ENCODE measurements around the gene GABRP. TPM values are rescaled to one million over a fixed set of nuclear protein-coding genes. Genes with fewer than 3 reads are reported as not detected.

Gene GABRP
- total and polyA plus RNA-seq, 3 experiments from 2014 or later: not detected

GRCh38 chr5:170745481-170746071 is 37.9 kb upstream of the GABRP start:
- H3K27me3 Mint-ChIP-seq: peaks cover 20 to 48% of the 10 kb centered on the region in 2 donors

GRCh38 chr5:170746075-170746960 is 37.2 kb upstream of the GABRP start:
- Mint-ChIP-seq H3K27me3 (peaks cover 20 to 48% of the 10 kb centered on the region in 2 donors), H3K4me1 (peaks cover 0 to 7% (median 4%) of the 10 kb centered on the region in 3 donors), H3K9me3 (no peaks in the 10 kb centered on the region), H3K27ac (no peak overlapping the region), H3K4me3 (no peak overlapping the region), H3K36me3 (no peaks in the 10 kb centered on the region)
- H3K27ac ChIP-seq (ENCODE audit: low read depth, low read length): no peak overlapping the region
- POLR2A ChIA-PET: no interaction called here
- no peaks in the 10 kb centered on the region for H3K9me3 ChIP-seq (ENCODE audit: low read length)
- H3K36me3 ChIP-seq (ENCODE audit: insufficient read depth, low read length): no peaks in the 10 kb centered on the region
- no peaks in the 10 kb centered on the region for H3K27me3 ChIP-seq (ENCODE audit: insufficient read depth, low read length, poor library complexity, severe bottlenecking)
- DNase-seq: no peak
- CTCF ChIA-PET: no interaction called here
- no peaks in the 10 kb centered on the region for H3K4me1 ChIP-seq (ENCODE audit: insufficient read depth, low read length)
- no peak overlapping the region for H3K4me3 ChIP-seq (ENCODE audit: low read length)

More at GRCh38 chr5:170745481-170746071, 37.9 kb upstream of the GABRP start:
- Mint-ChIP-seq H3K27ac (no peak overlapping the region), H3K4me3 (no peak overlapping the region), H3K36me3 (no peaks in the 10 kb centered on the region), H3K4me1 (peaks cover 0 to 7% (median 4%) of the 10 kb centered on the region in 3 donors), H3K9me3 (no peaks in the 10 kb centered on the region)
- ChIA-PET CTCF (no interaction called here), POLR2A (interaction anchor here (0.5 kb wide), 1 partner anchor 1120 kb away, joined by 4 read pairs; no protein-coding TSS in a partner anchor)
- no peak overlapping the region for H3K27ac ChIP-seq (ENCODE audit: low read depth, low read length)
- H3K4me1 ChIP-seq (ENCODE audit: insufficient read depth, low read length): no peaks in the 10 kb centered on the region
- no peak overlapping the region for H3K4me3 ChIP-seq (ENCODE audit: low read length)
- no peaks in the 10 kb centered on the region for H3K9me3 ChIP-seq (ENCODE audit: low read length)
- no peaks in the 10 kb centered on the region for H3K36me3 ChIP-seq (ENCODE audit: insufficient read depth, low read length)
- DNase-seq: no peak
- no peaks in the 10 kb centered on the region for H3K27me3 ChIP-seq (ENCODE audit: insufficient read depth, low read length, poor library complexity, severe bottlenecking)

- no peaks in the 10 kb centered on the region for H3K27me3 ChIP-seq (ENCODE audit: insufficient read depth, low read length, poor library complexity, severe bottlenecking)
- DNase-seq: no peak
- no peaks in the 10 kb centered on the region for H3K9me3 ChIP-seq (ENCODE audit: low read length)
- no peaks in the 10 kb centered on the region for H3K36me3 ChIP-seq (ENCODE audit: insufficient read depth, low read length)
- H3K36me3 Mint-ChIP-seq: no peaks in the 10 kb centered on the region
- no peaks in the 10 kb centered on the region for H3K4me1 ChIP-seq (ENCODE audit: insufficient read depth, low read length)
- CTCF ChIA-PET: no interaction called here
- POLR2A ChIA-PET: no interaction called here
- H3K27me3 Mint-ChIP-seq: peaks cover 20 to 48% of the 10 kb centered on the region in 2 donors
- peaks cover 0 to 7% (median 4%) of the 10 kb centered on the region in 3 donors for H3K4me1 Mint-ChIP-seq
- no peak overlapping the region for H3K4me3 ChIP-seq (ENCODE audit: low read length)
- H3K27ac ChIP-seq (ENCODE audit: low read depth, low read length): no peak overlapping the region
- H3K9me3 Mint-ChIP-seq: no peaks in the 10 kb centered on the region
- no peak overlapping the region for H3K4me3 Mint-ChIP-seq
- no peak overlapping the region for H3K27ac Mint-ChIP-seq
Measured at GRCh38 chr5:170746961-170747340, 36.6 kb upstream of the GABRP start.

- H3K9me3 ChIP-seq (ENCODE audit: low read length): no peaks in the 10 kb centered on the region
- Mint-ChIP-seq H3K9me3 (no peaks in the 10 kb centered on the region), H3K36me3 (no peaks in the 10 kb centered on the region), H3K27ac (no peak overlapping the region), H3K4me1 (peaks cover 0 to 7% (median 4%) of the 10 kb centered on the region in 3 donors), H3K4me3 (no peak overlapping the region), H3K27me3 (peaks cover 20 to 48% of the 10 kb centered on the region in 2 donors)
- ChIA-PET CTCF (no interaction called here), POLR2A (no interaction called here)
- no peaks in the 10 kb centered on the region for H3K36me3 ChIP-seq (ENCODE audit: insufficient read depth, low read length)
- H3K27me3 ChIP-seq (ENCODE audit: insufficient read depth, low read length, poor library complexity, severe bottlenecking): no peaks in the 10 kb centered on the region
- H3K4me3 ChIP-seq (ENCODE audit: low read length): no peak overlapping the region
- no peaks in the 10 kb centered on the region for H3K4me1 ChIP-seq (ENCODE audit: insufficient read depth, low read length)
- DNase-seq: no peak
- H3K27ac ChIP-seq (ENCODE audit: low read depth, low read length): no peak overlapping the region
Measured at GRCh38 chr5:170747357-170747756, 36.2 kb upstream of the GABRP start.

- Histone ChIP-seq H3K4me3 (ENCODE audit: low read length) (no peak overlapping the region), H3K9me3 (ENCODE audit: low read length) (no peaks in the 10 kb centered on the region), H3K27me3 (ENCODE audit: insufficient read depth, low read length, poor library complexity, severe bottlenecking) (no peaks in the 10 kb centered on the region), H3K36me3 (ENCODE audit: insufficient read depth, low read length) (no peaks in the 10 kb centered on the region), H3K4me1 (ENCODE audit: insufficient read depth, low read length) (no peaks in the 10 kb centered on the region), H3K27ac (ENCODE audit: low read depth, low read length) (no peak overlapping the region)
- peaks cover 21 to 51% of the 10 kb centered on the region in 2 donors for H3K27me3 Mint-ChIP-seq
- POLR2A ChIA-PET: no interaction called here
- no peak overlapping the region for H3K27ac Mint-ChIP-seq
- CTCF ChIA-PET: no interaction called here
- no peak overlapping the region for H3K4me3 Mint-ChIP-seq
- H3K9me3 Mint-ChIP-seq: peaks cover 0 to 2% (median 0%) of the 10 kb centered on the region in 5 donors
- peaks cover 0 to 7% (median 4%) of the 10 kb centered on the region in 3 donors for H3K4me1 Mint-ChIP-seq
- H3K36me3 Mint-ChIP-seq: no peaks in the 10 kb centered on the region
- DNase-seq: no peak
Measured at GRCh38 chr5:170747851-170748250, 35.7 kb upstream of the GABRP start.

GRCh38 chr5:170748951-170749471 is 34.5 kb upstream of the GABRP start:
- Mint-ChIP-seq H3K4me3 (no peak overlapping the region), H3K27ac (no peak overlapping the region), H3K9me3 (peaks cover 0 to 2% (median 0%) of the 10 kb centered on the region in 5 donors), H3K36me3 (no peaks in the 10 kb centered on the region), H3K4me1 (peaks cover 0 to 3% (median 3%) of the 10 kb centered on the region in 3 donors), H3K27me3 (peaks cover 15 to 41% of the 10 kb centered on the region in 2 donors)
- Histone ChIP-seq H3K36me3 (ENCODE audit: insufficient read depth, low read length) (no peaks in the 10 kb centered on the region), H3K4me3 (ENCODE audit: low read length) (no peak overlapping the region), H3K9me3 (ENCODE audit: low read length) (no peaks in the 10 kb centered on the region), H3K27ac (ENCODE audit: low read depth, low read length) (no peak overlapping the region), H3K27me3 (ENCODE audit: insufficient read depth, low read length, poor library complexity, severe bottlenecking) (no peaks in the 10 kb centered on the region), H3K4me1 (ENCODE audit: insufficient read depth, low read length) (no peaks in the 10 kb centered on the region)
- no peak for DNase-seq
- ChIA-PET POLR2A (no interaction called here), CTCF (no interaction called here)

GRCh38 chr5:170749911-170750431 is 33.6 kb upstream of the GABRP start:
- Histone ChIP-seq H3K36me3 (ENCODE audit: insufficient read depth, low read length) (no peaks in the 10 kb centered on the region), H3K4me1 (ENCODE audit: insufficient read depth, low read length) (no peaks in the 10 kb centered on the region), H3K4me3 (ENCODE audit: low read length) (no peak overlapping the region), H3K27ac (ENCODE audit: low read depth, low read length) (no peak overlapping the region), H3K27me3 (ENCODE audit: insufficient read depth, low read length, poor library complexity, severe bottlenecking) (no peaks in the 10 kb centered on the region), H3K9me3 (ENCODE audit: low read length) (no peaks in the 10 kb centered on the region)
- Mint-ChIP-seq H3K27me3 (peaks cover 13 to 39% of the 10 kb centered on the region in 2 donors), H3K36me3 (no peaks in the 10 kb centered on the region), H3K4me3 (no peak overlapping the region), H3K4me1 (no peaks in the 10 kb centered on the region), H3K9me3 (peaks cover 0 to 2% (median 0%) of the 10 kb centered on the region in 5 donors), H3K27ac (no peak overlapping the region)
- ChIA-PET POLR2A (no interaction called here), CTCF (no interaction called here)
- no peak for DNase-seq

- no peak overlapping the region for H3K4me3 ChIP-seq (ENCODE audit: low read length)
- H3K36me3 ChIP-seq (ENCODE audit: insufficient read depth, low read length): no peaks in the 10 kb centered on the region
- peaks cover 0 to 2% (median 0%) of the 10 kb centered on the region in 5 donors for H3K9me3 Mint-ChIP-seq
- no peak overlapping the region for H3K4me3 Mint-ChIP-seq
- peaks cover 11 to 34% of the 10 kb centered on the region in 2 donors for H3K27me3 Mint-ChIP-seq
- no peak for DNase-seq
- H3K4me1 Mint-ChIP-seq: no peaks in the 10 kb centered on the region
- H3K36me3 Mint-ChIP-seq: no peaks in the 10 kb centered on the region
- no peak overlapping the region for H3K27ac ChIP-seq (ENCODE audit: low read depth, low read length)
- no peaks in the 10 kb centered on the region for H3K9me3 ChIP-seq (ENCODE audit: low read length)
- no peaks in the 10 kb centered on the region for H3K4me1 ChIP-seq (ENCODE audit: insufficient read depth, low read length)
- ChIA-PET CTCF (no interaction called here), POLR2A (no interaction called here)
- no peak overlapping the region for H3K27ac Mint-ChIP-seq
- no peaks in the 10 kb centered on the region for H3K27me3 ChIP-seq (ENCODE audit: insufficient read depth, low read length, poor library complexity, severe bottlenecking)
Measured at GRCh38 chr5:170750791-170751190, 32.7 kb upstream of the GABRP start.
